Right lobe of liver (tissue), 4 donors: Measurements from ENCODE around the gene PBX4.

Experiments used
- POLR2A ChIP-seq: fragments of 450-650 bp; IDR thresholded peaks from one replicate; pipeline ENCODE4 v1.6.1; 2017; ENCODE audit warnings: antibody characterized with exemption, mild to moderate bottlenecking
- TF ChIP-seq, protein P1 (sequence below), 4 donors: fragments of 200-600 bp in 3 of 4; fragments of 450-650 bp in 1 of 4; IDR thresholded peaks; one replicate each; pipeline versions ENCODE4 v1.5.1 to v1.8.0; 2016 to 2022; ENCODE audit warnings: antibody characterized with exemption in 4 of 4, mild to moderate bottlenecking in 2 of 4
- donor health status: DM: no; HTN: no; CAD: no.
- donor health status: DM: no; HTN: no; CAD: no.
- donor health status: DM: no; HTN: yes; CAD: no.

GRCh38 chr19:19526581-19527370, 91.7 kb downstream of the PBX4 start:
- TF ChIP-seq, protein P1, sequence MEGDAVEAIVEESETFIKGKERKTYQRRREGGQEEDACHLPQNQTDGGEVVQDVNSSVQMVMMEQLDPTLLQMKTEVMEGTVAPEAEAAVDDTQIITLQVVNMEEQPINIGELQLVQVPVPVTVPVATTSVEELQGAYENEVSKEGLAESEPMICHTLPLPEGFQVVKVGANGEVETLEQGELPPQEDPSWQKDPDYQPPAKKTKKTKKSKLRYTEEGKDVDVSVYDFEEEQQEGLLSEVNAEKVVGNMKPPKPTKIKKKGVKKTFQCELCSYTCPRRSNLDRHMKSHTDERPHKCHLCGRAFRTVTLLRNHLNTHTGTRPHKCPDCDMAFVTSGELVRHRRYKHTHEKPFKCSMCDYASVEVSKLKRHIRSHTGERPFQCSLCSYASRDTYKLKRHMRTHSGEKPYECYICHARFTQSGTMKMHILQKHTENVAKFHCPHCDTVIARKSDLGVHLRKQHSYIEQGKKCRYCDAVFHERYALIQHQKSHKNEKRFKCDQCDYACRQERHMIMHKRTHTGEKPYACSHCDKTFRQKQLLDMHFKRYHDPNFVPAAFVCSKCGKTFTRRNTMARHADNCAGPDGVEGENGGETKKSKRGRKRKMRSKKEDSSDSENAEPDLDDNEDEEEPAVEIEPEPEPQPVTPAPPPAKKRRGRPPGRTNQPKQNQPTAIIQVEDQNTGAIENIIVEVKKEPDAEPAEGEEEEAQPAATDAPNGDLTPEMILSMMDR (IDR thresholded peaks at IDR 0.05) = no peak
- TF ChIP-seq POLR2A = no peak
